HG03558 (cell line): ENCODE results near the gene PAK2.
A peak's percentile ranks its signal among the peaks of the same experiment; 100 is the strongest.
"Not testable (repeated sequence)": the region's sequence is repeated elsewhere in the genome, so short reads cannot be mapped to it uniquely, and the experiment has no call there.

Source experiments
- ATAC-seq: cut with Tn5 transposase; IDR thresholded peaks from one replicate; pipeline ENCODE4 v1.9.1; 2021; ENCODE audit warnings: moderate number of reproducible peaks; ENCODE audit not compliant: unreplicated experiment; ENCODE audit errors: extremely low read depth

The PAK2 gene

GRCh38 chr3:196739671-196740480, at the start of gene PAK2:
TSS of gene PAK2 (plus strand) at chr3:196739857. CDS start at chr3:196782647, 42,790 bp downstream.
- peak; percentile 58 for ATAC-seq

GRCh38 chr3:196689941-196690660, 49.6 kb upstream of the PAK2 start:
- ATAC-seq, result no peak

GRCh38 chr3:196691386-196691785, 48.3 kb upstream of the PAK2 start:
- ATAC-seq, result no peak

- ATAC-seq, result no peak
These were observed 45.4 kb upstream of the PAK2 start for GRCh38 chr3:196694202-196694638.

GRCh38 chr3:196694941-196695848, 44.5 kb upstream of the PAK2 start:
- no peak for ATAC-seq

GRCh38 chr3:196695849-196696226, 43.8 kb upstream of the PAK2 start:
- no peak for ATAC-seq

- ATAC-seq, result no peak
These were observed 42.4 kb upstream of the PAK2 start for GRCh38 chr3:196697270-196697669.

GRCh38 chr3:196699749-196700148, 39.9 kb upstream of the PAK2 start:
- no peak for ATAC-seq

- no peak for ATAC-seq
These were observed 38.9 kb upstream of the PAK2 start for GRCh38 chr3:196700801-196701200.

- ATAC-seq, result no peak
These were observed 33.3 kb upstream of the PAK2 start for GRCh38 chr3:196706327-196706726.

GRCh38 chr3:196706731-196707130, 32.9 kb upstream of the PAK2 start:
- no peak for ATAC-seq

GRCh38 chr3:196707566-196707965, 32.1 kb upstream of the PAK2 start:
- no peak for ATAC-seq

GRCh38 chr3:196708467-196708866, 31.2 kb upstream of the PAK2 start:
- no peak for ATAC-seq

GRCh38 chr3:196711838-196712513, 27.7 kb upstream of the PAK2 start, which contains the start of the genes CEP19 and PIGX:
TSS of gene CEP19 (minus strand) at chr3:196712250. CDS start at chr3:196708657, 3,593 bp downstream.
TSS of gene PIGX (plus strand) at chr3:196712377.
- ATAC-seq, result peak; percentile 51

- ATAC-seq, result no peak
These were observed 26.9 kb upstream of the PAK2 start for GRCh38 chr3:196712514-196713413.

GRCh38 chr3:196717162-196717561, 22.5 kb upstream of the PAK2 start:
- ATAC-seq, result not testable (repeated sequence)

GRCh38 chr3:196721097-196721496, 18.6 kb upstream of the PAK2 start:
- ATAC-seq, result no peak

GRCh38 chr3:196726788-196727675, 12.6 kb upstream of the PAK2 start:
- ATAC-seq, result no peak
